Spleen (tissue), 7 donors: ENCODE data around the gene NUMB.

ENCODE experiments used
- CTCF ChIP-seq, 11 experiments: fragments of 200-600 bp in 7 of 11; fragments of 450-650 bp in 4 of 11; sonication (generic) in 4 of 11; IDR thresholded peaks in 8 of 11; conservative IDR thresholded peaks in 3 of 11; 1 replicate in 7 of 11; 2 replicates in 4 of 11; pipeline versions ENCODE4 v1.4.0 to v1.8.0; 2016 to 2021; ENCODE audit warnings: antibody characterized with exemption in 11 of 11, inconsistent platforms in 4 of 11, mild to moderate bottlenecking in 1 of 11
- POLR2A ChIP-seq, 3 donors: fragments of 450-650 bp; IDR thresholded peaks; one replicate each; pipeline ENCODE4 v1.5.1; 2017; ENCODE audit warnings: antibody characterized with exemption in 3 of 3, mild to moderate bottlenecking in 1 of 3
- POLR2AphosphoS5 ChIP-seq, 3 donors: sonication (generic); formaldehyde crosslinking; IDR thresholded peaks; one replicate each; pipeline ENCODE4 v1.5.1; 2017; ENCODE audit warnings: antibody characterized with exemption in 3 of 3
- donor health status: DM: no; HTN: no; CAD: no; lungs with moderate emphysema.
- donor health status: DM: no; HTN: no; CAD: no.
- donor health status: DM: no; HTN: no; CAD: no.

DNA sequence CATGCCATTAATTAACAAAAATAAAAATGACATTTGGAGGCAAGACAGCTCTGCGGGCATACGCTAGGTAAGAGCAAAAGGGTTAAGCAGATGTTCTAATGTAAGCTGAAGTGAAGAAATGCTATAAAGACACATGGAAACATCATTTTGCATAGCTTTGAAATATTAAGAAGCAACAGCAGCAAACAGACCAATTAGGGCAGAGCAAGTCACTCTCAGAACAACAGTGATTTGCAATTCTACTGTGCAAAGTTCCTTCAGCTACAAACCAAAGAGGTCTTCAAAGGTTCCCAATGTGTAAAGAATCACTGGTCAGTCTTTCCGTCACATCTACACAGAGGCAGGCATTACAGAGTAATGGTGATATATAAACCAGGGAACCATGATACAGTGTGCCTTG lies 152.8 kb downstream of the NUMB start:
- TF ChIP-seq CTCF (IDR thresholded peaks at IDR 0.05 in 8 of 11, conservative IDR thresholded peaks at IDR 0.05 in 3 of 11) (no peak), POLR2AphosphoS5 (IDR thresholded peaks at IDR 0.05) (no peak), POLR2A (IDR thresholded peaks at IDR 0.05) (no peak)
